ENCODE data around the gene PATE4. TPM values are rescaled to one million over a fixed set of nuclear protein-coding genes. Genes with fewer than 3 reads are reported as not detected.

PATE4 gene
- total RNA-seq (not detected), polyA plus RNA-seq (not detected)
- long read RNA-seq, donor 1: 0 reads
- long read RNA-seq, donor 2: 0 reads
- long read RNA-seq, donor 3: 0 reads

DNA sequence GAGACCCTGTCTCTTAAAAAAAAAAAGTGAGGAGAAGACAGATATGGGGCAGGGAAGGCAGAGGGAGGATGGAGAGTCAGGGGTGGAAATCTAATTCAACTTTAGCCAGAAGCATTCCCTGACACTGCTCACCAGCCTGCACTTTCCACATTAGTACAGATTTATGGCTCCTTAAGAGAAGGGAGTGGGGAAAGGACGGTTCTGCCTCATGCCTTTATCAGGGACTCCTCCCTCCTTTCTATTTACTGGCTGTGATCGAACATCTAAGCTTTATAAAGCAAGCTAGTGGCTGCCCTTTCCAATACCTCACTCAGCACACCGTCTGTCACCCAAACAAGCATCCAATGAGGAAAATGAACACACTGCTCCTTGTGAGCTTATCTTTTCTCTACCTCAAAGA, at the start of gene PATE4:
TSS of gene PATE4 (plus strand) at position 301 of the 400 bp plus-strand sequence. CDS start at position 345, 44 bp downstream.
- no peak within 1 kb of the TSS for H3K4me3 ChIP-seq
- intact Hi-C loops (cut with DNase I): no loop called here
- H3K9me3 ChIP-seq: peaks cover 0 to 19% (median 5%) of the 10 kb centered on the region in 11 donors
- TF ChIP-seq, protein P1, sequence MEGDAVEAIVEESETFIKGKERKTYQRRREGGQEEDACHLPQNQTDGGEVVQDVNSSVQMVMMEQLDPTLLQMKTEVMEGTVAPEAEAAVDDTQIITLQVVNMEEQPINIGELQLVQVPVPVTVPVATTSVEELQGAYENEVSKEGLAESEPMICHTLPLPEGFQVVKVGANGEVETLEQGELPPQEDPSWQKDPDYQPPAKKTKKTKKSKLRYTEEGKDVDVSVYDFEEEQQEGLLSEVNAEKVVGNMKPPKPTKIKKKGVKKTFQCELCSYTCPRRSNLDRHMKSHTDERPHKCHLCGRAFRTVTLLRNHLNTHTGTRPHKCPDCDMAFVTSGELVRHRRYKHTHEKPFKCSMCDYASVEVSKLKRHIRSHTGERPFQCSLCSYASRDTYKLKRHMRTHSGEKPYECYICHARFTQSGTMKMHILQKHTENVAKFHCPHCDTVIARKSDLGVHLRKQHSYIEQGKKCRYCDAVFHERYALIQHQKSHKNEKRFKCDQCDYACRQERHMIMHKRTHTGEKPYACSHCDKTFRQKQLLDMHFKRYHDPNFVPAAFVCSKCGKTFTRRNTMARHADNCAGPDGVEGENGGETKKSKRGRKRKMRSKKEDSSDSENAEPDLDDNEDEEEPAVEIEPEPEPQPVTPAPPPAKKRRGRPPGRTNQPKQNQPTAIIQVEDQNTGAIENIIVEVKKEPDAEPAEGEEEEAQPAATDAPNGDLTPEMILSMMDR (IDR thresholded peaks at IDR 0.05): no peak
- no peak within 1 kb of the TSS for H3K27ac ChIP-seq
- H3K36me3 ChIP-seq: no peaks in the 10 kb centered on the region
- ATAC-seq (no peak), DNase-seq (no peak)
- WGBS, 2 donors: 41 to 42% methylated on average over 3 of the region's 3 CpGs
- H3K27me3 ChIP-seq: no peaks in the 10 kb centered on the region
- no peaks in the 10 kb centered on the region for H3K4me1 ChIP-seq

- DNase-seq (no peak), ATAC-seq (no peak)
- no peak overlapping the region for H3K27ac ChIP-seq
- H3K27me3 ChIP-seq: no peaks in the 10 kb centered on the region
- H3K9me3 ChIP-seq: no peaks in the 10 kb centered on the region
- no peaks in the 10 kb centered on the region for H3K36me3 ChIP-seq
- no peak overlapping the region for H3K4me3 ChIP-seq
- intact Hi-C loops (cut with DNase I): no loop called here
- TF ChIP-seq, protein P1 (IDR thresholded peaks at IDR 0.05): no peak
- no peaks in the 10 kb centered on the region for H3K4me1 ChIP-seq
- 48 to 57% methylated on average over 2 of the region's 2 CpGs for WGBS, 2 donors
Observed at GRCh38 chr11:125784678-125785077, 48.4 kb upstream of the PATE4 start.

DNA sequence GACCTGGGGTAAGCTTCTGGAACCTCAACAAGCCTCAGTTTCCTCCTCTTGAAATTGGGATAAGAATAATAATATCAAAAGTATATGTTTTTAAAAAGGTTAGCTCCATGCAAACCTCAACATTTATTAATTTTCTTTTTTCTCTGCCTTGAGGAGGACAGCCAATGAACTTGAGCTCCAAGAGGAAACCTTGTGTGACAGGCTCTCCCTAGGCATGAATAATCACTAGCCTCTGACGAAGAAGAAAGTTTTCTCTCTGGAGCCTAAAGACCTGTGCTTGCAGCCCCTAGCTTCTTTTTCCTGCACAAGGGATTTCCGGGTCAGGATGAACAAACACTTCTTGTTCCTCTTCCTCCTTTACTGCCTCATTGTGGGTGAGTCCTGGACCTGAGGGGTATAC, 45.3 kb upstream of the PATE4 start, which contains the start of gene PATE3:
TSS of gene PATE3 (plus strand) at position 301 of the 400 bp plus-strand sequence. CDS start at position 326, 25 bp downstream.
- intact Hi-C loops (cut with DNase I): no loop called here
- WGBS, 2 donors: 58 to 70% methylated on average over 2 of the region's 2 CpGs

DNA sequence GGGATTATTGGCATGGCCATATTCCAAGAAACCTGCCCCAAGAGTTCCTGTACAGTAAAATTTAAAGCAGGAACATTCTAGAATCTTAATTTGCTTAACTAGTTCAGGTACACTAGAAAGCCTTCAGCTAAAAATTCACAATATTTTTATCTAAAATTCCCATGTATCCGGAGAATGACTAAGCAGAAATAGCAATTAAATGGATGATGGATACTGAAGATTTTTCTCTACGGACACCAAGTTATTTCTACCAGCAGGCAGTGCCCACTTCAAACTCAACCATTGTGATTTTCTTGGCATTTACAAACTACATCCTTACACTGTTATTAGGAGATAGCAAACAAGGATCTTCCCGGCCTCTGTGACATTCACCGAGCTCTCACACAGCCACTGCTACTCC, 42.3 kb upstream of the PATE4 start:
- intact Hi-C loops (cut with DNase I): no loop called here
- no peaks in the 10 kb centered on the region for H3K27me3 ChIP-seq
- no peak overlapping the region for H3K27ac ChIP-seq
- H3K36me3 ChIP-seq: no peaks in the 10 kb centered on the region
- peaks cover 0 to 38% (median 18%) of the 10 kb centered on the region in 11 donors for H3K9me3 ChIP-seq
- TF ChIP-seq, protein P1 (IDR thresholded peaks at IDR 0.05): no peak
- WGBS, 2 donors: 95 to 96% methylated on average over 4 of the region's 4 CpGs
- H3K4me1 ChIP-seq: no peaks in the 10 kb centered on the region
- ATAC-seq (no peak), DNase-seq (no peak)
- H3K4me3 ChIP-seq: no peak overlapping the region

More for the DNA sequence above, 45.3 kb upstream of the PATE4 start, which contains the start of gene PATE3:
- ATAC-seq (no peak), DNase-seq (no peak)
- H3K36me3 ChIP-seq: no peaks in the 10 kb centered on the region
- peaks cover 0 to 9% (median 0%) of the 10 kb centered on the region in 11 donors for H3K9me3 ChIP-seq
- H3K27me3 ChIP-seq: no peaks in the 10 kb centered on the region
- H3K4me1 ChIP-seq: no peaks in the 10 kb centered on the region
- no peak within 1 kb of the TSS for H3K27ac ChIP-seq
- TF ChIP-seq, protein P1 (IDR thresholded peaks at IDR 0.05): no peak
- H3K4me3 ChIP-seq: no peak within 1 kb of the TSS
